ENCODE measurements around the gene ST3GAL4. TPM values are rescaled to one million over a fixed set of nuclear protein-coding genes. Genes with fewer than 3 reads are reported as not detected.

ST3GAL4 gene
- total RNA-seq, 1 experiment from 2014 or later: 13.1 TPM

- no peak for TF ChIP-seq REST (IDR thresholded peaks at IDR 0.05; ENCODE audit: low read depth)
- no peak for TF ChIP-seq CBX3 (IDR thresholded peaks at IDR 0.05; ENCODE audit: low read depth)
- TF ChIP-seq JUND (IDR thresholded peaks at IDR 0.05): no peak
- TF ChIP-seq SIN3A (IDR thresholded peaks at IDR 0.05; ENCODE audit: low read depth): no peak
These were observed 77.0 kb downstream of the ST3GAL4 start (continued) for GRCh38 chr11:126432525-126432924.

- no peak overlapping the region for H3K27ac ChIP-seq (ENCODE audit: low read depth, low read length)
- TF ChIP-seq SIN3A (IDR thresholded peaks at IDR 0.05; ENCODE audit: low read depth) (no peak), CTCF (IDR thresholded peaks at IDR 0.05 in 2 of 3, conservative IDR thresholded peaks at IDR 0.05 in 1 of 3; ENCODE audit: borderline replicate concordance in 1 of 3, insufficient read depth in 1 of 3, low read depth in 2 of 3, low read length in 2 of 3) (no peak), SP1 (IDR thresholded peaks at IDR 0.05; ENCODE audit: low read depth) (no peak), EZH2 (IDR thresholded peaks at IDR 0.05) (no peak), ZNF274 (IDR thresholded peaks at IDR 0.05; ENCODE audit: low read depth, low read length) (no peak), ZFX (IDR thresholded peaks at IDR 0.05) (no peak), ELF1 (IDR thresholded peaks at IDR 0.05; ENCODE audit: borderline replicate concordance, low read depth) (no peak), POLR2A (IDR thresholded peaks at IDR 0.05; ENCODE audit: borderline replicate concordance, extremely low read depth, insufficient read depth, insufficient read length) (no peak)
- H3K9ac ChIP-seq (ENCODE audit: low read length): no peak overlapping the region
- no peaks in the 10 kb centered on the region for H4K20me1 ChIP-seq (ENCODE audit: insufficient read depth)
- POLR2A ChIA-PET: no interaction called here
- BruUV-seq (replicated peaks): no TSS peak
- H2AFZ ChIP-seq (ENCODE audit: low read depth, low read length, poor library complexity, severe bottlenecking): no peak overlapping the region
- H3K9me3 ChIP-seq (ENCODE audit: control insufficient read depth in 1 of 2, insufficient read depth in 1 of 2, low read depth in 1 of 2, low read length in 2 of 2): no peaks in the 10 kb centered on the region
- H3K4me1 ChIP-seq (ENCODE audit: control insufficient read depth in 1 of 2, insufficient read depth in 2 of 2, low read length in 2 of 2): peaks cover 0 to 10% of the 10 kb centered on the region in 2 experiments; a peak in 2 of 4 replicates
- intact Hi-C loops (cut with micrococcal nuclease): no loop called here
- no peak for DNase-seq (ENCODE audit: low read depth, low spot score)
- H3K36me3 ChIP-seq (ENCODE audit: control insufficient read depth in 1 of 2, insufficient read depth in 2 of 2, low read length in 2 of 2): no peaks in the 10 kb centered on the region
- no peaks in the 10 kb centered on the region for H3K27me3 ChIP-seq (ENCODE audit: insufficient read depth, low read length)
- H3K4me2 ChIP-seq (ENCODE audit: low read length): no peak overlapping the region
- ATAC-seq: no peak
- no peak overlapping the region for H3K4me3 ChIP-seq (replicated peaks in 1 of 2; ENCODE audit: low read depth in 1 of 2, low read length in 2 of 2)
- CTCF ChIA-PET: no interaction called here
- RAD21 ChIA-PET (ENCODE audit: low non-redundant PET in 1 of 2, low total read pairs in 2 of 2, uncharacterized antibody in 2 of 2, unreplicated experiment in 2 of 2): interaction anchor here in 1 of 2 experiments (0.8 kb wide), 1 partner anchor 123 kb away, joined by 3 read pairs; no protein-coding TSS in a partner anchor
- no peaks in the 10 kb centered on the region for H3K9me2 ChIP-seq (ENCODE audit: insufficient read depth)
- H3K79me2 ChIP-seq (ENCODE audit: insufficient read depth, low read length): no peaks in the 10 kb centered on the region
These were observed 77.9 kb downstream of the ST3GAL4 start for GRCh38 chr11:126433244-126433846.

Measured in HCT116 (cell line).